GM12801 (cell line): ENCODE results near the gene STEAP2.

Source experiments
- CTCF ChIP-seq: IDR thresholded peaks from one replicate; pipeline ENCODE4 v1.5.1; 2011; ENCODE audit warnings: control low read depth; ENCODE audit not compliant: insufficient read length; ENCODE audit errors: extremely low read depth

Gene STEAP2

GRCh38 chr7:90236721-90237289 is 25.3 kb downstream of the STEAP2 start:
- TF ChIP-seq CTCF: no peak

GRCh38 chr7:90238022-90238421 is 26.5 kb downstream of the STEAP2 start:
- TF ChIP-seq CTCF: no peak

- TF ChIP-seq CTCF: no peak
These were observed 27.0 kb downstream of the STEAP2 start for GRCh38 chr7:90238583-90238982.

- no peak for TF ChIP-seq CTCF
These were observed 27.5 kb downstream of the STEAP2 start for GRCh38 chr7:90239050-90239449.

GRCh38 chr7:90239625-90240228 is 28.2 kb downstream of the STEAP2 start:
- TF ChIP-seq CTCF: no peak

GRCh38 chr7:90242369-90243168 is 31.0 kb downstream of the STEAP2 start:
- TF ChIP-seq CTCF: no peak

- TF ChIP-seq CTCF: no peak
These were observed 32.0 kb downstream of the STEAP2 start for GRCh38 chr7:90243556-90243955.
